Stimulated activated CD8-positive, alpha-beta memory T cell treated with anti-CD3 and anti-CD28 coated beads, Interleukin-2, amount 100 ng/mL, for 1 hour (primary cell): ENCODE measurements around the gene POLA1.
"Not testable (repeated sequence)": the region's sequence is repeated elsewhere in the genome, so short reads cannot be mapped to it uniquely, and the experiment has no call there.

Experiments used
- DNase-seq, 2 donors: peaks; one replicate each; pipeline ENCODE4 v3.0.0-alpha.2; 2020; ENCODE audit warnings: low read depth in 2 of 2

The POLA1 gene

GRCh38 chrX:24799565-24799964, 105.8 kb downstream of the POLA1 start:
- no peak for DNase-seq

- no peak for DNase-seq
Observed at GRCh38 chrX:24805201-24805600, 111.5 kb downstream of the POLA1 start.

GRCh38 chrX:24819807-24820206, 126.1 kb downstream of the POLA1 start:
- DNase-seq, result not testable (repeated sequence)

- no peak for DNase-seq
Observed at GRCh38 chrX:24828147-24828546, 134.4 kb downstream of the POLA1 start.

DNA sequence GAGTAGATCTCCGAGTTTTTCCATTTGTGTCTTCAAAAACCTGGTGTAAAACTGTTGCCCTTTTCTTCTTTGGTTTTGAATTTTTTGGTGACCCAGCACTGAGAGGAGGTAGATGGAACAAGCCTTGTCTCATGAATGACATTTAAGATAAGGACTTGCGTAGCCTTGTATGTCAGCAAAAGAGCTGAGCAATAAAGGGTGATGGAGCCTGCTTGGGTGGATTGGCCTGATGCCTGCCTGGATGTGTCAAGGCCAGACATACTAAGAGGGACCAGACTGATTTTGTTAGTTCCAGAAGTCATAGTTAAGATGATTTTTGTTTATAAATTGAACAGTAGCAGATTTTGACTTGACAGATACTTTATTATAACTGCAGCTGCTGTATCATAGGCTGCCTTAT, 134.9 kb downstream of the POLA1 start:
- DNase-seq, result no peak

GRCh38 chrX:24833695-24834094, 140.0 kb downstream of the POLA1 start:
- no peak for DNase-seq

DNA sequence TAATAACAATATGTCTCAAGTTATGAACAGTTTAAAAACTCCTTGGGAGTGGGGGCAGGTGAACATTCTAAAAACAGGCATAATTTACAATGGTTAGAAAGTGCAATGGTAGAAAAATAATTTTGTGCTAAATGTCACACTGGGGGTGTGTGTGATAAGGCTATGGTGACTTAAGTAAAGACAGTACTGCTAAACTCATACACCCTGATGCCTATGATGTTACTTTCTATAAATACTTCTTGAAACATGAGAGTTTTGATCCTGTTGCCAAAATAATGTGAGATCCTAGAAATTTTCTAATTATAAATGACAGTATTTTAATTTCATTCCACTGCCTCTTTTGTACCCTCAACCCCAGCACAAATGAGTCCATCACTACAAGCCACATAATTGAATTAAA, 144.2 kb downstream of the POLA1 start:
- no peak for DNase-seq

- DNase-seq, result no peak
Observed at GRCh38 chrX:24838629-24839028, 144.9 kb downstream of the POLA1 start.

- no peak for DNase-seq
Observed at GRCh38 chrX:24839331-24839730, 145.6 kb downstream of the POLA1 start.

GRCh38 chrX:24842486-24842885, 148.8 kb downstream of the POLA1 start:
- no peak for DNase-seq

DNA sequence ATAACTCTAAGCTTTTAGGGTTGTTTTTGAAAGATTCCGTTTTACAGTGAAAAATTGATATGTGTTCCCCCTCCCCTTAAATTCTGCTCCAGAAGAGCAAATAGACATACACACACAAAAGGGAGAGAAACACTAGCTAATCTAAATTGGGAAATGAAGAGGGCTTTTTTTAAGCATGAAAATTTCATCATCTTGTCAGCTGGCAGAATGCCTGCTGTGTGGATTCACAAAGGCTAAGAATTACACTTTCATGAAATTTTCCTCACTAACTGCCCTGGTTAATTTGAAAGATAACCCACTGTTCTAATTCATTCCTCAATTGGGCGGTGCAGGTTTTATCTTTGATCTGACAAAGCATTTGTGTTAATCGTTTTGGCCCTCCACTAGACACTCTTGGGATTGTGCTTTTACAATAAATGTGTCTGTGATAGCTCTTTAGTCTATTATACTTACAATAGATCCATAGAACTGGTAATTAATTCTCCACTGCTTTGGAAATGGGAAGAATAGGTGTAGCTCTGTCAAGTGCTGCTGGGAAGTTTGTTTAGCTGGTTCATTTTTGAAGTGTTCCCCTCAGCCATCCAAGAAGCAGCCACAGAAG, 152.9 kb downstream of the POLA1 start:
- no peak for DNase-seq

GRCh38 chrX:24851289-24851688, 157.6 kb downstream of the POLA1 start:
- no peak for DNase-seq

DNA sequence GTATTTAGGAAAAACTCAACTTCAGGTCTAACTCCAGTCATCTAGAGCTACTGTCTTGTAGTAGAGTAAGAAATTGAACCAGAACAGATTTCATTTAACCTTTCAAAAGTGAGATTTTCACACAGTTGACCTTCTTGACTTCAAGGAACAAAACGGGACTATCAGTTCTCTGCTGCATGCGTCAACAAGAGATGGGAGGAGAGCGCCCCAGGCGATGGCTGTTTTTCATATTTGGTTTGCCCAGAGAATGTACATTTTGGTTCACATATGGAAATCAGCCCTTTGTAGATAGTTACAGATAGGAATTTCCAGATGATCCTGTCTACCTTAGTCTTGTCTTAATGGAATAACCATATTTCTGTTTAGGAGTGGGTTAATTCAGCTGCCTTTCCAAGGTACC, 158.1 kb downstream of the POLA1 start:
- no peak for DNase-seq

- DNase-seq, result no peak
Observed at GRCh38 chrX:24858004-24858746, 164.5 kb downstream of the POLA1 start.

DNA sequence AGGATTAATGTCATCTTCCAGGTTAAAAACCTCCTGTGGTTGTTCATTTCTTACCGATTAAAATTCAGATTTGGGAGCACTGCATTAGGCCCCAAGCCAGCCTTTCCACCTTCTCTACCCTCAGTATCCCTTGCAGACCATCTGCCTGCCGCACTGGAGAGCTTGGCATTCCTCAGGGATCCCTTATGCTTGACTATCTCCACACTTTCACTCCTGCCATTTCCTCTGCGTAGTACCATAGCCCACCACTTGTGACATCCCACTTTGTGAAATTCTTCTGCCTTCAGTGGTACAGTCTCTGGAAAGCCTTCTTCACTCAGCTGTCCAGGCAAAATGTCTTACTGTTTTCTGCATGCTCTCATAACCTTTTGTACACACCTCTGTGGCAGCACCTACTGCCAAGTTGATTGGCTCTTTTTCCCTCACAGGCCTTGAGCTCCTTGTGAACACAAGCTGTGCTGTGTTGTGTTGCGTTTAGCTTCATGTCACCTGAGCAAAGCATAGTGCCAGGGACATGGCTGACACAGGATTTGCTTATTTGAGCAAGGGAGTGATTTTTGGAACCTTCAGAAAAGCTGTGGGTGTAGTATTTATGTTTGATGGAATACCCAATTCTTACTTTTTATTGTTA, 165.6 kb downstream of the POLA1 start:
- DNase-seq, result no peak

- no peak for DNase-seq
Observed at GRCh38 chrX:24860140-24860539, 166.4 kb downstream of the POLA1 start.

- no peak for DNase-seq
Observed at GRCh38 chrX:24862343-24862742, 168.6 kb downstream of the POLA1 start.

DNA sequence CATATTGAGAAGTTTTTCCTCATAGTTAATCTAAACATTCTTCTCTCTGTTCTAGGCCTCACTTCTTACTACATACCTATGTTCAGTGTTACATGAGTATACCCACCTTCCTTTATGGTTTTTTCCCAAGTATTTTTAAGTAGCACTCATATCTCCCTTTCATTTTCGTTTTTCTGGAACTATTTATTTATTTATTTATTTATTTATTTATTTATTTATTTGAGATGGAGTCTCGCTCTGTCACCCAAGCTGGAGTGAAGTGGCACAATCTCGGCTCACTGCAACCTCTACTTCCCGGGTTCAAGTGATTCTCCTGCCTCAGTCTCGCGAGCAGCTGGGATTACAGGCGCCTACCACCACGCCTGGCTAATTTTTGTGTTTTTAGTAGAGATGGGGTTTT, 170.1 kb downstream of the POLA1 start:
- not testable (repeated sequence) for DNase-seq

- DNase-seq, result no peak
Observed at GRCh38 chrX:24870143-24870542, 176.4 kb downstream of the POLA1 start.

GRCh38 chrX:24874604-24875247, 181.0 kb downstream of the POLA1 start:
- DNase-seq, result no peak

GRCh38 chrX:24876530-24877287, 183.0 kb downstream of the POLA1 start:
- DNase-seq, result no peak

- DNase-seq, result no peak
Observed at GRCh38 chrX:24877288-24877664, 183.6 kb downstream of the POLA1 start.
